Gastrocnemius medialis (tissue), 4 donors: Measurements from ENCODE around the gene PDAP1. TPM values are rescaled to one million over a fixed set of nuclear protein-coding genes. Genes with fewer than 3 reads are reported as not detected.

Source experiments
- ATAC-seq, 2 donors: fragments of 150-250 bp; one replicate each; pipeline ENCODE4 v1.9.1; 2016
- DNase-seq, 2 donors: peaks; one replicate each; pipeline ENCODE4 v3.0.0-alpha.2; 2019
- H3K27ac ChIP-seq, 4 donors: fragments of 200-600 bp; sonication (generic); 1 replicate in 1 of 4; 2 replicates in 3 of 4; pipeline ENCODE4 v1.5.1; 2016 to 2018; ENCODE audit warnings: mild to moderate bottlenecking in 2 of 4, moderate library complexity in 1 of 4
- H3K27me3 ChIP-seq, 3 donors: fragments of 200-600 bp; sonication (generic) in 2 of 3; 1 replicate in 1 of 3; 2 replicates in 2 of 3; pipeline versions ENCODE4 v1.5.1 to v1.6.0; 2016 to 2019; ENCODE audit warnings: mild to moderate bottlenecking in 1 of 3, moderate library complexity in 1 of 3
- H3K36me3 ChIP-seq, 2 donors: fragments of 200-600 bp; sonication (generic) in 1 of 2; one replicate each; pipeline ENCODE4 v1.5.1; 2017 to 2018
- H3K4me1 ChIP-seq, 2 donors: fragments of 200-600 bp; sonication (generic) in 1 of 2; one replicate each; pipeline ENCODE4 v1.5.1; 2016 to 2017; ENCODE audit warnings: mild to moderate bottlenecking in 2 of 2
- H3K4me3 ChIP-seq, 4 donors: fragments of 200-600 bp; sonication (generic) in 3 of 4; 1 replicate in 1 of 4; 2 replicates in 3 of 4; pipeline ENCODE4 v1.5.1; 2016 to 2019; ENCODE audit warnings: mild to moderate bottlenecking in 2 of 4
- H3K9me3 ChIP-seq, 3 donors: fragments of 200-600 bp; sonication (generic) in 2 of 3; 1 replicate in 1 of 3; 2 replicates in 2 of 3; pipeline ENCODE4 v1.5.1; 2016 to 2019
- CTCF ChIP-seq, 5 experiments: fragments of 450-650 bp in 3 of 5; fragments of 200-600 bp in 2 of 5; sonication (generic) in 2 of 5; IDR thresholded peaks in 4 of 5; conservative IDR thresholded peaks in 1 of 5; 1 replicate in 4 of 5; 2 replicates in 1 of 5; pipeline ENCODE4 v1.5.1; 2016 to 2019; ENCODE audit warnings: antibody characterized with exemption in 5 of 5, mild to moderate bottlenecking in 3 of 5, moderate library complexity in 3 of 5
- POLR2A ChIP-seq, 2 donors: fragments of 450-650 bp; IDR thresholded peaks; one replicate each; pipeline ENCODE4 v1.6.1; 2017; ENCODE audit warnings: antibody characterized with exemption in 2 of 2, mild to moderate bottlenecking in 2 of 2, moderate library complexity in 2 of 2
- in situ Hi-C, 4 donors: fragments of 200-750 bp; cut with MboI; loops; one replicate each; pipeline versions ENCODE4 v1.15.0 to v1.8.0; 2017; ENCODE audit warnings: low sequenced_read_pairs in 4 of 4
- intact Hi-C: fragments of 100-400 bp; cut with DNase I; formaldehyde crosslinking; loops from one replicate; pipeline ENCODE4 v1.15.1; 2023; ENCODE audit warnings: low total_unique reads
- total RNA-seq, 4 donors: library from RNA; depleted of rRNA; stranded (reverse); fragments of >200 nt; gene quantifications; one replicate each; pipeline versions ENCODE4 v1.1.0 to v1.2.3, GENCODE V29; 2016

The PDAP1 gene
- total RNA-seq, 4 donors from 2014 or later = 81.7 to 258 (median 198) TPM

GRCh38 chr7:99393355-99394187 lies 14.8 kb downstream of the PDAP1 start:
- intact Hi-C loops = loop anchor here (1.0 kb wide), 1 partner anchor 15 kb away; the partner anchor contains the start of genes BUD31 and PDAP1
- no peaks in the 10 kb centered on the region for H3K9me3 ChIP-seq
- peak overlapping the region; percentile 44 to 67 (median 62) for H3K27ac ChIP-seq
- H3K36me3 ChIP-seq = peaks cover 0 to 36% of the 10 kb centered on the region in 2 donors
- ATAC-seq (peak; percentile 17 to 26), DNase-seq (no peak)
- H3K4me1 ChIP-seq = peaks cover 6 to 18% of the 10 kb centered on the region in 2 donors
- in situ Hi-C loops = no loop called here
- H3K4me3 ChIP-seq = peak overlapping the region; percentile 62 to 89 (median 70)
- TF ChIP-seq POLR2A (IDR thresholded peaks at IDR 0.05) = no peak
- no peak for TF ChIP-seq CTCF (IDR thresholded peaks at IDR 0.05 in 4 of 5, conservative IDR thresholded peaks at IDR 0.05 in 1 of 5)
- H3K27me3 ChIP-seq = no peaks in the 10 kb centered on the region

GRCh38 chr7:99392659-99393354 lies 15.6 kb downstream of the PDAP1 start:
- Histone ChIP-seq H3K4me3 (peak overlapping the region; percentile 62 to 89 (median 70)), H3K4me1 (peaks cover 6 to 18% of the 10 kb centered on the region in 2 donors), H3K27me3 (no peaks in the 10 kb centered on the region), H3K9me3 (no peaks in the 10 kb centered on the region), H3K27ac (peak overlapping the region; percentile 44 to 67 (median 62)), H3K36me3 (peaks cover 0 to 33% of the 10 kb centered on the region in 2 donors)
- intact Hi-C loops (loop anchor here (1.0 kb wide), 1 partner anchor 15 kb away; the partner anchor contains the start of genes BUD31 and PDAP1), in situ Hi-C loops (no loop called here)
- peak in 1 of 5 experiments; percentile 15 for TF ChIP-seq CTCF (IDR thresholded peaks at IDR 0.05 in 4 of 5, conservative IDR thresholded peaks at IDR 0.05 in 1 of 5)
- TF ChIP-seq POLR2A (IDR thresholded peaks at IDR 0.05) = peak; percentile 28 to 47
- ATAC-seq (peak; percentile 88), DNase-seq (peak; percentile 54 to 78)

GRCh38 chr7:99392046-99392445 lies 16.4 kb downstream of the PDAP1 start:
- Histone ChIP-seq H3K4me3 (peak overlapping the region in 3 of 4 donors; percentile 62 to 72 (median 67)), H3K27ac (no peak overlapping the region), H3K9me3 (no peaks in the 10 kb centered on the region), H3K27me3 (no peaks in the 10 kb centered on the region), H3K36me3 (peaks cover 0 to 26% of the 10 kb centered on the region in 2 donors), H3K4me1 (peaks cover 6 to 18% of the 10 kb centered on the region in 2 donors)
- ATAC-seq (no peak), DNase-seq (no peak)
- intact Hi-C loops (no loop called here), in situ Hi-C loops (no loop called here)
- TF ChIP-seq POLR2A (IDR thresholded peaks at IDR 0.05) (no peak), CTCF (IDR thresholded peaks at IDR 0.05 in 4 of 5, conservative IDR thresholded peaks at IDR 0.05 in 1 of 5) (no peak)

GRCh38 chr7:99390941-99391602 lies 17.3 kb downstream of the PDAP1 start:
- DNase-seq (no peak), ATAC-seq (no peak)
- Histone ChIP-seq H3K4me1 (peaks cover 6 to 18% of the 10 kb centered on the region in 2 donors), H3K27me3 (no peaks in the 10 kb centered on the region), H3K9me3 (no peaks in the 10 kb centered on the region), H3K27ac (no peak overlapping the region), H3K4me3 (no peak overlapping the region), H3K36me3 (peaks cover 0 to 18% of the 10 kb centered on the region in 2 donors)
- intact Hi-C loops (no loop called here), in situ Hi-C loops (no loop called here)
- TF ChIP-seq CTCF (IDR thresholded peaks at IDR 0.05 in 4 of 5, conservative IDR thresholded peaks at IDR 0.05 in 1 of 5) = no peak
- TF ChIP-seq POLR2A (IDR thresholded peaks at IDR 0.05) = no peak
